ENCODE measurements around the gene OR7A10. TPM values are rescaled to one million over a fixed set of nuclear protein-coding genes. Genes with fewer than 3 reads are reported as not detected.

OR7A10 gene
- not detected in 2 replicates for polyA plus RNA-seq (2013)

- Histone ChIP-seq H3K23ac (ENCODE audit: low read length) (no peak within 1 kb of the TSS), H4K12ac (ENCODE audit: low read depth, low read length) (no peak within 1 kb of the TSS), H3K36me3 (ENCODE audit: control insufficient read depth in 1 of 2, insufficient read depth in 2 of 2, low read length in 2 of 2) (no peaks in the 10 kb centered on the region), H3K9me3 (ENCODE audit: insufficient read depth, low read depth, low read length) (peaks cover 10% of the 10 kb centered on the region), H3K4ac (ENCODE audit: low read depth, low read length) (no peak within 1 kb of the TSS), H3K4me2 (ENCODE audit: low read length) (no peak within 1 kb of the TSS), H2BK120ac (ENCODE audit: insufficient read depth, low read length, poor library complexity) (no peak within 1 kb of the TSS), H2BK12ac (ENCODE audit: low read length) (no peak within 1 kb of the TSS), H3K79me2 (ENCODE audit: control insufficient read depth, insufficient read depth, low read length, poor library complexity) (no peaks in the 10 kb centered on the region), H3K79me1 (ENCODE audit: low read length) (no peaks in the 10 kb centered on the region), H3K27ac (ENCODE audit: low read depth, low read length) (no peak within 1 kb of the TSS), H4K8ac (ENCODE audit: low read depth, low read length) (no peak within 1 kb of the TSS), H3K9ac (ENCODE audit: low read length) (no peak within 1 kb of the TSS), H3K4me1 (ENCODE audit: control insufficient read depth in 1 of 2, insufficient read depth in 2 of 2, low read length in 2 of 2) (no peaks in the 10 kb centered on the region), H2BK5ac (ENCODE audit: low read depth, low read length, poor library complexity) (no peak within 1 kb of the TSS), H2AK5ac (ENCODE audit: low read length) (no peak within 1 kb of the TSS), H3K4me3 (ENCODE audit: low read depth, low read length) (no peak within 1 kb of the TSS), H3K27me3 (ENCODE audit: insufficient read depth, low read length) (no peaks in the 10 kb centered on the region), H4K91ac (ENCODE audit: low read depth, low read length) (no peak within 1 kb of the TSS), H3K18ac (ENCODE audit: low read length) (no peak within 1 kb of the TSS), H3K14ac (ENCODE audit: low read length) (no peak within 1 kb of the TSS), H2AFZ (ENCODE audit: insufficient read depth, low read length, poor library complexity) (no peak within 1 kb of the TSS)
- no CpG with 5 or more reads among the region's 5 CpGs for WGBS (ENCODE audit: extremely low coverage, insufficient coverage, insufficient read length)
- no peak for DNase-seq
Measured at GRCh38 chr19:14848822-14849221, at the start of gene OR7A10. OR7A10 (minus strand) TSS chr19:14848922; CDS start chr19:14841877, 7,045 bp downstream.

DNA sequence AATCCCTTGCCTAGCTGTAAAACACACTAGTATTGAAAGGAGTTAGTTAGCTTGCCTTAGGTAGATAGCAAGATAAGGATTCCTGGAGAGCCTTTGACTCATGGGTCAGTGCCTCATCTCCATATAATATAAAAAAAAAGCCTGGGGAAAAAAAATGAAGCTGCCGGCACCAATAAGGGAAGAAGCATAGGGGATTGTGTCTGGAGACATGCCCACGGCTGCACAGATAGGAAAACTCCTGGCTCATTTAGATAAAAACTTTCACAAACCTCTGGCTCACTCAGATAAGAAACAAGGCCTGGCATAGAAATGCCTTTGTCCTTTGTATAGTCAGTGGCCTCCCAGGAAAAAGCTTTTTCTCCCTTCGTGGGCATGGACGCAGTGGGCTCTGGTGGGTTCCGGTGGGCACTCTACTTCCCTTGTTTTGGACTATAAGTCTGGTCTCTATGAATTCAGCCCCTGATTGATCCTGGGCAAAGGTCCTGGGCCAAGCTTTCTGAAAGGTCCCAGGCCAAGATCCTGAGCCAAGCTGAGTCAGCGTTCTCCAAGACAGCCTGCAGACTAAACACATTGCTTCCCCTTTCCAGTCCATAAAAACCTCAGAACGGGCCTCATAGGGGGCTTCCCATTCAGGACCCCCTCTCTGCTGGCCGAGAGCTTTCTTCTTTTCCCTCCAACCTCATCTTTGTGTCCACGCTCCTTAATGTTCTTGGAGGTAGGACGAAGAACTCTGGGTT, 42.1 kb upstream of the OR7A10 start:
- no peak overlapping the region for H2BK5ac ChIP-seq (ENCODE audit: low read depth, low read length, poor library complexity)
- H4K91ac ChIP-seq (ENCODE audit: low read depth, low read length), result no peak overlapping the region
- no peaks in the 10 kb centered on the region for H3K27me3 ChIP-seq (ENCODE audit: insufficient read depth, low read length)
- DNase-seq, result peak; percentile 65 to 66
- H3K36me3 ChIP-seq (ENCODE audit: control insufficient read depth in 1 of 2, insufficient read depth in 2 of 2, low read length in 2 of 2), result no peaks in the 10 kb centered on the region
- no peak overlapping the region for H3K4me3 ChIP-seq (ENCODE audit: low read depth, low read length)
- no peak overlapping the region for H3K27ac ChIP-seq (ENCODE audit: low read depth, low read length)
- H3K4ac ChIP-seq (ENCODE audit: low read depth, low read length), result no peak overlapping the region
- no peaks in the 10 kb centered on the region for H3K79me2 ChIP-seq (ENCODE audit: control insufficient read depth, insufficient read depth, low read length, poor library complexity)
- no CpG with 5 or more reads among the region's 10 CpGs for WGBS (ENCODE audit: extremely low coverage, insufficient coverage, insufficient read length)
- no peak overlapping the region for H3K9ac ChIP-seq (ENCODE audit: low read length)
- H2AFZ ChIP-seq (ENCODE audit: insufficient read depth, low read length, poor library complexity), result no peak overlapping the region
- no peaks in the 10 kb centered on the region for H3K4me1 ChIP-seq (ENCODE audit: control insufficient read depth in 1 of 2, insufficient read depth in 2 of 2, low read length in 2 of 2)
- no peak overlapping the region for H4K8ac ChIP-seq (ENCODE audit: low read depth, low read length)
- no peak overlapping the region for H3K18ac ChIP-seq (ENCODE audit: low read length)
- no peak overlapping the region for H3K4me2 ChIP-seq (ENCODE audit: low read length)
- H3K9me3 ChIP-seq (ENCODE audit: insufficient read depth, low read depth, low read length), result peaks cover 10% of the 10 kb centered on the region
- H3K79me1 ChIP-seq (ENCODE audit: low read length), result no peaks in the 10 kb centered on the region
- no peak overlapping the region for H4K12ac ChIP-seq (ENCODE audit: low read depth, low read length)
- H3K14ac ChIP-seq (ENCODE audit: low read length), result no peak overlapping the region
- no peak overlapping the region for H2BK12ac ChIP-seq (ENCODE audit: low read length)
- H2BK120ac ChIP-seq (ENCODE audit: insufficient read depth, low read length, poor library complexity), result no peak overlapping the region
- H3K23ac ChIP-seq (ENCODE audit: low read length), result no peak overlapping the region
- no peak overlapping the region for H2AK5ac ChIP-seq (ENCODE audit: low read length)

DNA sequence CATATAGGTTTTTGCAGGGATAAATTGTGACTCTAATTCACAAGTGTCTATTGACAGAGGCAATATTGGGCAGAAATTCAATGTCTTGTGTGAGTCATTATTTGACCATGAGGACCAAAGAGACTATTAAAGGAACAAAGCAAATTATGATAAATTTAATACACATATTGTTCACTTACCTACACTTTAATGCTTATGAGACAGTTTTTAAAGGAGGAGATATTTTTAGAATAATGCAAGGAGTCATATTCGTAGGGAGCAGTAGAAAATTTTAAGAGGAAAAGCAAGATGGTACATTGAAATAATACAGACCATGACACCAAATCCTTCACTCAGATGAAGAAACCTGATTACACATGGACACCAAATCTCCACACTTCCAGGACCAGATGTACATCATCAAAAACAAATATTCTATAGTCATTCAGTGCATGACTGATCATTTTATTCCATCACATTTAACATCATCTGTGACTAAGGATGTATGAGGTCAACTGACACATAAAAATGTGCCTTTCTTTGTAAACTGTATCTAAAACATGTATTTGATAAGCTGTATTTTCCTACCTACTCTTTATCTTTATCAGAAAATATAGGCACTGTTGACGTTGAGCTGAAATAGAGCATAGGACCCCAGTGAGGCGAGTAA, 41.4 kb upstream of the OR7A10 start:
- Histone ChIP-seq H3K9me3 (ENCODE audit: insufficient read depth, low read depth, low read length) (peaks cover 10% of the 10 kb centered on the region), H2BK5ac (ENCODE audit: low read depth, low read length, poor library complexity) (no peak overlapping the region), H3K4me2 (ENCODE audit: low read length) (no peak overlapping the region), H3K79me2 (ENCODE audit: control insufficient read depth, insufficient read depth, low read length, poor library complexity) (no peaks in the 10 kb centered on the region), H3K36me3 (ENCODE audit: control insufficient read depth in 1 of 2, insufficient read depth in 2 of 2, low read length in 2 of 2) (no peaks in the 10 kb centered on the region), H3K9ac (ENCODE audit: low read length) (no peak overlapping the region), H4K91ac (ENCODE audit: low read depth, low read length) (no peak overlapping the region), H3K79me1 (ENCODE audit: low read length) (no peaks in the 10 kb centered on the region), H3K4ac (ENCODE audit: low read depth, low read length) (no peak overlapping the region), H3K18ac (ENCODE audit: low read length) (no peak overlapping the region), H3K27ac (ENCODE audit: low read depth, low read length) (no peak overlapping the region), H3K27me3 (ENCODE audit: insufficient read depth, low read length) (no peaks in the 10 kb centered on the region), H3K4me3 (ENCODE audit: low read depth, low read length) (no peak overlapping the region), H3K4me1 (ENCODE audit: control insufficient read depth in 1 of 2, insufficient read depth in 2 of 2, low read length in 2 of 2) (no peaks in the 10 kb centered on the region), H2AK5ac (ENCODE audit: low read length) (no peak overlapping the region), H2BK12ac (ENCODE audit: low read length) (no peak overlapping the region), H2AFZ (ENCODE audit: insufficient read depth, low read length, poor library complexity) (no peak overlapping the region), H3K23ac (ENCODE audit: low read length) (no peak overlapping the region), H4K8ac (ENCODE audit: low read depth, low read length) (no peak overlapping the region), H3K14ac (ENCODE audit: low read length) (no peak overlapping the region), H2BK120ac (ENCODE audit: insufficient read depth, low read length, poor library complexity) (no peak overlapping the region), H4K12ac (ENCODE audit: low read depth, low read length) (no peak overlapping the region)
- WGBS (ENCODE audit: extremely low coverage, insufficient coverage, insufficient read length), result no CpG with 5 or more reads among the region's 3 CpGs
- DNase-seq, result no peak

- no peak for DNase-seq
- Histone ChIP-seq H3K79me1 (ENCODE audit: low read length) (no peaks in the 10 kb centered on the region), H4K12ac (ENCODE audit: low read depth, low read length) (no peak within 1 kb of the TSS), H3K36me3 (ENCODE audit: control insufficient read depth in 1 of 2, insufficient read depth in 2 of 2, low read length in 2 of 2) (no peaks in the 10 kb centered on the region), H4K8ac (ENCODE audit: low read depth, low read length) (no peak within 1 kb of the TSS), H3K9ac (ENCODE audit: low read length) (no peak within 1 kb of the TSS), H3K14ac (ENCODE audit: low read length) (no peak within 1 kb of the TSS), H3K18ac (ENCODE audit: low read length) (no peak within 1 kb of the TSS), H3K27me3 (ENCODE audit: insufficient read depth, low read length) (no peaks in the 10 kb centered on the region), H3K27ac (ENCODE audit: low read depth, low read length) (no peak within 1 kb of the TSS), H3K4me2 (ENCODE audit: low read length) (no peak within 1 kb of the TSS), H3K4me3 (ENCODE audit: low read depth, low read length) (no peak within 1 kb of the TSS), H4K91ac (ENCODE audit: low read depth, low read length) (no peak within 1 kb of the TSS), H2BK12ac (ENCODE audit: low read length) (no peak within 1 kb of the TSS), H3K4ac (ENCODE audit: low read depth, low read length) (no peak within 1 kb of the TSS), H2BK120ac (ENCODE audit: insufficient read depth, low read length, poor library complexity) (no peak within 1 kb of the TSS), H3K23ac (ENCODE audit: low read length) (no peak within 1 kb of the TSS), H3K4me1 (ENCODE audit: control insufficient read depth in 1 of 2, insufficient read depth in 2 of 2, low read length in 2 of 2) (no peaks in the 10 kb centered on the region), H3K9me3 (ENCODE audit: insufficient read depth, low read depth, low read length) (peaks cover 3% of the 10 kb centered on the region), H2AK5ac (ENCODE audit: low read length) (no peak within 1 kb of the TSS), H3K79me2 (ENCODE audit: control insufficient read depth, insufficient read depth, low read length, poor library complexity) (no peaks in the 10 kb centered on the region), H2BK5ac (ENCODE audit: low read depth, low read length, poor library complexity) (no peak within 1 kb of the TSS), H2AFZ (ENCODE audit: insufficient read depth, low read length, poor library complexity) (no peak within 1 kb of the TSS)
- WGBS (ENCODE audit: extremely low coverage, insufficient coverage, insufficient read length), result no CpG with 5 or more reads among the region's 4 CpGs
Measured at GRCh38 chr19:14886032-14886431, 37.3 kb upstream of the OR7A10 start, which contains the start of gene OR7A17. OR7A17 (minus strand) TSS chr19:14886132; CDS start chr19:14881355, 4,777 bp downstream.
